Glutamatergic neuron (in vitro differentiated cells): Measurements from ENCODE around the gene RIC8B. TPM values are rescaled to one million over a fixed set of nuclear protein-coding genes. Genes with fewer than 3 reads are reported as not detected.

ENCODE experiments used
- DNase-seq: peaks from one replicate; pipeline ENCODE4 v3.0.0; 2022
- H3K27ac Mint-ChIP-seq: one replicate; pipeline ENCODE4 v1.8.0; 2020; ENCODE audit warnings: mild to moderate bottlenecking, mixed read lengths, inconsistent platforms; ENCODE audit not compliant: unreplicated experiment
- H3K27me3 Mint-ChIP-seq: one replicate; pipeline ENCODE4 v1.8.0; 2020; ENCODE audit warnings: mild to moderate bottlenecking, moderate library complexity, mixed read lengths, inconsistent platforms; ENCODE audit not compliant: unreplicated experiment
- H3K36me3 Mint-ChIP-seq: one replicate; pipeline ENCODE4 v1.8.0; 2020; ENCODE audit warnings: mild to moderate bottlenecking, mixed read lengths, inconsistent platforms; ENCODE audit not compliant: unreplicated experiment
- H3K4me1 Mint-ChIP-seq: one replicate; pipeline ENCODE4 v1.8.0; 2020; ENCODE audit warnings: mild to moderate bottlenecking, low read depth, mixed read lengths, inconsistent platforms; ENCODE audit not compliant: unreplicated experiment
- H3K4me3 Mint-ChIP-seq: one replicate; pipeline ENCODE4 v1.8.0; 2020; ENCODE audit warnings: mild to moderate bottlenecking, mixed read lengths, inconsistent platforms; ENCODE audit not compliant: unreplicated experiment
- H3K9me3 Mint-ChIP-seq: one replicate; pipeline ENCODE4 v1.8.0; 2020; ENCODE audit warnings: mild to moderate bottlenecking, moderate library complexity, mixed read lengths, inconsistent platforms; ENCODE audit not compliant: unreplicated experiment
- CTCF ChIP-seq: fragments of 200-600 bp; sonication (generic); IDR thresholded peaks from one replicate; pipeline ENCODE4 v1.5.0; 2021; ENCODE audit not compliant: partially characterized antibody, unreplicated experiment
- total RNA-seq: library from RNA; stranded (reverse); fragmentation: NEBNext Ultra II Directional; extraction: Animal tissue kit (Norgen Biotek cat#: 25700); gene quantifications from one replicate; pipeline ENCODE4 v1.2.1, GENCODE V29; 2021; ENCODE audit not compliant: unreplicated experiment

The RIC8B gene
- total RNA-seq, 1 donor from 2014 or later: 21.3 TPM

GRCh38 chr12:106750524-106750923, 24.0 kb upstream of the RIC8B start:
- Mint-ChIP-seq H3K27me3 (peaks cover 6% of the 10 kb centered on the region), H3K36me3 (peaks cover 15% of the 10 kb centered on the region), H3K27ac (no peak overlapping the region), H3K4me1 (no peaks in the 10 kb centered on the region), H3K4me3 (no peak overlapping the region), H3K9me3 (no peaks in the 10 kb centered on the region)
- no peak for DNase-seq
- no peak for TF ChIP-seq CTCF

- no peak overlapping the region for H3K4me3 Mint-ChIP-seq
- H3K9me3 Mint-ChIP-seq: no peaks in the 10 kb centered on the region
- peaks cover 3% of the 10 kb centered on the region for H3K27me3 Mint-ChIP-seq
- DNase-seq: no peak
- no peaks in the 10 kb centered on the region for H3K4me1 Mint-ChIP-seq
- H3K36me3 Mint-ChIP-seq: peaks cover 11% of the 10 kb centered on the region
- no peak for TF ChIP-seq CTCF
- no peak overlapping the region for H3K27ac Mint-ChIP-seq
Observed at GRCh38 chr12:106753526-106753925, 21.0 kb upstream of the RIC8B start.

GRCh38 chr12:106754331-106754730, 20.2 kb upstream of the RIC8B start:
- Mint-ChIP-seq H3K36me3 (peaks cover 11% of the 10 kb centered on the region), H3K27ac (no peak overlapping the region), H3K27me3 (peaks cover 3% of the 10 kb centered on the region), H3K4me1 (peaks cover 2% of the 10 kb centered on the region), H3K4me3 (no peak overlapping the region), H3K9me3 (no peaks in the 10 kb centered on the region)
- TF ChIP-seq CTCF: no peak
- no peak for DNase-seq

DNA sequence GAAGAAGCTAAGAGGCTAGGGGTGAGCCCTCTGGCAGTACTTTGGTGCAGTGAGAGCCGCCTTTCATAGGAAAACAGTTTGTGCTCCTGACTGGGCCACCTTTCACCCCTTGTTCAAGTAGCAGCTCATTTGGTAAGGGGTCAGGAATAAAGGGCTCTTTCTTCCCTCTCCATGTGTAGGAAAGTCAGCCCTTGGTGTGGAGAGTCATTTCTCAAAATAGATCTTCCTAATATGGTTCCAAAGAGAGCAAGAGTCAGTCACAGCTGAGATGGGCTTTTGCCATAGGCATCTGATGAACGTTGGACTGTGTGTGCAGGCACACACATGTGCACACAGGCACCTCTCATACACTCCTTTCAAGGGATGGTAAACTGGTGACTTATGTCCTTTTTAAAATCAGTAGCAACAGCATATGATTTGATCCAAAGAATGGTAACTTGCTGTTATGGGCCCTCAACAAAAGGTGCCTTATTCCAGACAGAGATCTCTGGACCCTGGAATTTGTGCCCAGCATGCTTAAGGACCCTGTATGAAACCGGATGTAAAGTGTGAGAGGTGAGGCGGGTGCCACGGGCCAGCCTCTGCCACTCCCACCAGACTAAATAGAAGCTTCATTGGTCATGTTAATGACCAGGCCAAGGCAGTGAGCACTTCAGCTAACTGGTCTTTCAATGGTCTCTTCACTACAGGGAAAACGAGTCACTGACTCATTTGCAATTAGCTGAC, 16.7 kb upstream of the RIC8B start:
- TF ChIP-seq CTCF: no peak
- Mint-ChIP-seq H3K27me3 (peaks cover 5% of the 10 kb centered on the region), H3K4me3 (no peak overlapping the region), H3K27ac (no peak overlapping the region), H3K9me3 (peaks cover 2% of the 10 kb centered on the region), H3K4me1 (peaks cover 14% of the 10 kb centered on the region), H3K36me3 (peaks cover 5% of the 10 kb centered on the region)
- no peak for DNase-seq

- Mint-ChIP-seq H3K4me1 (peaks cover 14% of the 10 kb centered on the region), H3K27ac (peak overlapping the region; percentile 37), H3K4me3 (no peak overlapping the region), H3K36me3 (no peaks in the 10 kb centered on the region), H3K27me3 (peaks cover 5% of the 10 kb centered on the region), H3K9me3 (peaks cover 2% of the 10 kb centered on the region)
- no peak for DNase-seq
- no peak for TF ChIP-seq CTCF
Observed at GRCh38 chr12:106758349-106759110, 16.0 kb upstream of the RIC8B start.
